Astrocyte (in vitro differentiated cells and primary cell): ENCODE data around the gene SRBD1. TPM values are rescaled to one million over a fixed set of nuclear protein-coding genes. Genes with fewer than 3 reads are reported as not detected.

Experiments used
- DNase-seq: peaks from one replicate; pipeline ENCODE4 v3.0.0-alpha.2; 2010; ENCODE audit warnings: low read depth
- FAIRE-seq: peaks from 2 replicates; lab custom pipeline; 2011; peaks lifted over from hg19 to GRCh38; lab: Jason Lieb, UNC
- H2AFZ ChIP-seq: 2 replicates; pipeline ENCODE4 v1.6.0; 2012; ENCODE audit warnings: low read depth, low read length, inconsistent platforms
- H3K27ac ChIP-seq: 2 replicates; pipeline ENCODE4 v1.5.1; 2011; ENCODE audit warnings: low read depth, low read length, inconsistent platforms
- H3K27me3 ChIP-seq: 2 replicates; pipeline ENCODE4 v1.6.0; 2011; ENCODE audit warnings: low read length, inconsistent platforms; ENCODE audit not compliant: insufficient read depth
- H3K36me3 ChIP-seq: 2 replicates; pipeline ENCODE4 v1.5.1; 2011; ENCODE audit warnings: low read length, inconsistent platforms; ENCODE audit not compliant: insufficient read depth
- H3K4me1 ChIP-seq: 2 replicates; pipeline ENCODE4 v1.5.1; 2011; ENCODE audit warnings: low read length, inconsistent platforms; ENCODE audit not compliant: insufficient read depth
- H3K4me2 ChIP-seq: 2 replicates; pipeline ENCODE4 v1.6.0; 2012; ENCODE audit warnings: low read length, inconsistent platforms
- H3K4me3 ChIP-seq: 2 replicates; pipeline ENCODE4 v1.5.1; 2011; ENCODE audit warnings: low read depth, mild to moderate bottlenecking, low read length, inconsistent platforms; ENCODE audit not compliant: insufficient read depth
- H3K79me2 ChIP-seq: 2 replicates; pipeline ENCODE4 v1.6.0; 2012; ENCODE audit warnings: mild to moderate bottlenecking, low read length, inconsistent platforms; ENCODE audit not compliant: insufficient read depth
- H3K9ac ChIP-seq: 2 replicates; pipeline ENCODE4 v1.6.0; 2012; ENCODE audit warnings: mild to moderate bottlenecking, low read length, inconsistent platforms
- H3K9me3 ChIP-seq: 2 replicates; pipeline ENCODE4 v1.5.1; 2012; ENCODE audit warnings: low read depth, mild to moderate bottlenecking, low read length, inconsistent platforms; ENCODE audit not compliant: insufficient read depth
- H4K20me1 ChIP-seq: 2 replicates; pipeline ENCODE4 v1.6.0; 2012; ENCODE audit warnings: low read length, inconsistent platforms; ENCODE audit not compliant: insufficient read depth
- H3K27ac Mint-ChIP-seq: one replicate; pipeline ENCODE4 v1.8.0; 2021; ENCODE audit warnings: mild to moderate bottlenecking, mixed read lengths; ENCODE audit not compliant: unreplicated experiment
- H3K27me3 Mint-ChIP-seq: one replicate; pipeline ENCODE4 v1.8.0; 2021; ENCODE audit warnings: low read depth, mixed read lengths; ENCODE audit not compliant: unreplicated experiment
- H3K36me3 Mint-ChIP-seq: one replicate; pipeline ENCODE4 v1.8.0; 2021; ENCODE audit warnings: low read depth, mixed read lengths; ENCODE audit not compliant: unreplicated experiment
- H3K4me1 Mint-ChIP-seq: one replicate; pipeline ENCODE4 v1.8.0; 2021; ENCODE audit warnings: low read depth, mixed read lengths; ENCODE audit not compliant: unreplicated experiment
- H3K4me3 Mint-ChIP-seq: one replicate; pipeline ENCODE4 v1.8.0; 2021; ENCODE audit warnings: mild to moderate bottlenecking, moderate library complexity, mixed read lengths; ENCODE audit not compliant: unreplicated experiment
- H3K9me3 Mint-ChIP-seq: one replicate; pipeline ENCODE4 v1.8.0; 2021; ENCODE audit warnings: mild to moderate bottlenecking, mixed read lengths; ENCODE audit not compliant: unreplicated experiment
- CTCF ChIP-seq: IDR thresholded peaks from 2 replicates; pipeline ENCODE4 v1.5.1; 2011; ENCODE audit warnings: low read depth, mild to moderate bottlenecking, inconsistent platforms, low read length, moderate library complexity; ENCODE audit not compliant: insufficient read depth
- EZH2 ChIP-seq: IDR thresholded peaks from 2 replicates; pipeline ENCODE4 v1.6.1; 2012; ENCODE audit warnings: mild to moderate bottlenecking, low read length, inconsistent platforms; ENCODE audit not compliant: insufficient read depth
- total RNA-seq: library from RNA; stranded (reverse); gene quantifications from 2 replicates; pipeline ENCODE4 v1.2.1, GENCODE V29; 2021

SRBD1 gene
- total RNA-seq, 1 donor from 2014 or later, result 9.3 TPM

GRCh38 chr2:45494978-45495293, 116.1 kb downstream of the SRBD1 start:
- Histone ChIP-seq H3K36me3 (no peaks in the 10 kb centered on the region), H3K79me2 (no peaks in the 10 kb centered on the region), H3K9ac (no peak overlapping the region), H2AFZ (no peak overlapping the region), H3K4me1 (no peaks in the 10 kb centered on the region), H3K4me2 (no peak overlapping the region), H3K27ac (no peak overlapping the region), H3K4me3 (no peak overlapping the region), H4K20me1 (no peaks in the 10 kb centered on the region), H3K9me3 (no peaks in the 10 kb centered on the region), H3K27me3 (no peaks in the 10 kb centered on the region)
- Mint-ChIP-seq H3K27me3 (no peaks in the 10 kb centered on the region), H3K27ac (no peak overlapping the region), H3K9me3 (no peaks in the 10 kb centered on the region), H3K4me1 (peaks cover 9% of the 10 kb centered on the region), H3K4me3 (no peak overlapping the region), H3K36me3 (no peaks in the 10 kb centered on the region)
- TF ChIP-seq EZH2 (no peak), CTCF (no peak)
- DNase-seq (no peak), FAIRE-seq (no peak)

- DNase-seq (peak; percentile 41), FAIRE-seq (peak; percentile 91)
- Histone ChIP-seq H3K9me3 (no peaks in the 10 kb centered on the region), H2AFZ (no peak overlapping the region), H3K4me2 (no peak overlapping the region), H4K20me1 (no peaks in the 10 kb centered on the region), H3K27ac (no peak overlapping the region), H3K4me3 (no peak overlapping the region), H3K36me3 (no peaks in the 10 kb centered on the region), H3K9ac (no peak overlapping the region), H3K4me1 (no peaks in the 10 kb centered on the region), H3K79me2 (no peaks in the 10 kb centered on the region), H3K27me3 (no peaks in the 10 kb centered on the region)
- no peak overlapping the region for H3K4me3 Mint-ChIP-seq
- H3K4me1 Mint-ChIP-seq, result peaks cover 9% of the 10 kb centered on the region
- no peaks in the 10 kb centered on the region for H3K27me3 Mint-ChIP-seq
- peak overlapping the region; percentile 50 for H3K27ac Mint-ChIP-seq
- TF ChIP-seq CTCF (peak; percentile 84), EZH2 (no peak)
- no peaks in the 10 kb centered on the region for H3K36me3 Mint-ChIP-seq
- peaks cover 1% of the 10 kb centered on the region for H3K9me3 Mint-ChIP-seq
These were observed 116.6 kb downstream of the SRBD1 start for GRCh38 chr2:45494275-45494977.

GRCh38 chr2:45484965-45485364, 126.1 kb downstream of the SRBD1 start:
- Mint-ChIP-seq H3K9me3 (peaks cover 4% of the 10 kb centered on the region), H3K4me1 (no peaks in the 10 kb centered on the region), H3K4me3 (no peak overlapping the region), H3K27ac (no peak overlapping the region), H3K27me3 (no peaks in the 10 kb centered on the region), H3K36me3 (peaks cover 2% of the 10 kb centered on the region)
- Histone ChIP-seq H3K4me2 (no peak overlapping the region), H3K79me2 (no peaks in the 10 kb centered on the region), H3K4me1 (no peaks in the 10 kb centered on the region), H3K27ac (no peak overlapping the region), H3K4me3 (no peak overlapping the region), H2AFZ (no peak overlapping the region), H3K9me3 (no peaks in the 10 kb centered on the region), H3K27me3 (no peaks in the 10 kb centered on the region), H3K36me3 (no peaks in the 10 kb centered on the region), H3K9ac (no peak overlapping the region), H4K20me1 (no peaks in the 10 kb centered on the region)
- no peak for DNase-seq
- TF ChIP-seq EZH2, result no peak
- FAIRE-seq, result no peak
